ENCODE data around the gene MBD5.

MBD5 gene

DNA sequence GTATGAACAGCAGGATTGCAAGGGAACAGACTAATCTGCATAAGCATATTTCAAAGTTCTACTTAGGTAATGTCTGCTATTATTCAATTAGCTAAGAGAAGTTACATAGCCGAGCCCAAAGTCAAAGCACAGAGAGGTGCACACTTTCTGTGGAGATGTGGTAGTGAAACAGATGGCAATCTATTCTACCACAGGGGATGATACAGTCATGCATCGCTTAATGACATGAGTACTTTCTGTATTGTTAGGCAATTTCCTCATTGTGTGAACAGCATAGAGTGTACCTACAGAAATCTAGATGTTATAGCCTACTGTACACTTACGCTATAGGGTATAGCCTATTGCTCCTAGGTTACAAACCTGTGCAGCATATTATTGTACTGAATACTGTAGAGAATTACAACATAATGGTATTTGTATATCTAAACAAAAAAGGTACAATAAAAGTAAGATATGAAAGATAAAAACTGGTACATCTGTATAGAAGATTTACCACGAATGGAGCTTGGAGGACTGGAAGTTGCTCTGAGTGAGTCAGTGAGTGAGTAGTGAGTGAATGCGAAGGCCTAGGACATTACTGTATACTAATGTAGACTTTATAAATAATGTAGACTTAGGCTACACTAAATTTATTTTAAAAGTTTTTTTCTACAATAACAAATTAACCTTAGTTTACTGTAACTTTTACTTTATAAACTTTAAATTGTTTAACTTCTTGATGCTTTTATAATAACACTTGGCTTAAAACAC, 197.6 kb downstream of the MBD5 start:
- no peak for DNase-seq (ENCODE audit: low read depth, low spot score)

DNA sequence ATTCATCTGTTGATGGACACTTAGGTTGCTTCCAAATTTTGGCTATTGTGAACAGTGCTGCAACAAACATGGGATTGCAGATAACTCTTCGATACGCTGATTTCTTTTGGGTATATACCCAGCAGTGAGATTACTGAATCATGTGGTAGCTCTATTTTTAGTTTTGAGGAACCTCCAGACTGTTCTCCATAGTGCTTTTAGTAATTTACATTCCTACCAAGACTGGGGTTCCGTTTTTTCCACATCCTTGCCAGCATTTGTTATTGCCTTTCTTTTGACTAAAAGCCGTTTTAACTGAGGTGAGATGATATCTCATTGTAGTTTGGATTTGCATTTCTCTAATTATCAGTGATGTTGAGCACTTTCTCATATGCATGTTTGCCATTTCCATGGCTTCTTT, 200.3 kb downstream of the MBD5 start:
- no peak for DNase-seq (ENCODE audit: low read depth, low spot score)

DNA sequence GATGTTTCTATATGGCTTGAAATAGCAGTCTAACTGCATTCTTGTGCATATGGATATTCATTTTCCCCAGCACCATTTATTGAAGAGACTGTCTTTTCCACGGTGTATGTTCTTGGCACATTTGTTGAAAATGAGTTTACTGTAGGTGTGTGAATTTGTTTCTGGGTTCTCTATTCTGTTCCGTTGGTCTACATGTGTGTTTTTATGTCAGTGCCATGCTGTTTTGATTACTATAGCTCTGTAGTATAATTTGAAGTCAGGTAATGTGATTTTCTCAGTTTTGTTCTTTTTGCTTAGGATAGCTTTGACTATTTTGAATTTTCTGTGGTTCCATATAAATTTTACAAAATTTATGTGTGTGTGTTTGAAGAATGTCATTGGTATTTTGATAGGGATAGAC, 201.0 kb downstream of the MBD5 start:
- DNase-seq (ENCODE audit: low read depth, low spot score): no peak

DNA sequence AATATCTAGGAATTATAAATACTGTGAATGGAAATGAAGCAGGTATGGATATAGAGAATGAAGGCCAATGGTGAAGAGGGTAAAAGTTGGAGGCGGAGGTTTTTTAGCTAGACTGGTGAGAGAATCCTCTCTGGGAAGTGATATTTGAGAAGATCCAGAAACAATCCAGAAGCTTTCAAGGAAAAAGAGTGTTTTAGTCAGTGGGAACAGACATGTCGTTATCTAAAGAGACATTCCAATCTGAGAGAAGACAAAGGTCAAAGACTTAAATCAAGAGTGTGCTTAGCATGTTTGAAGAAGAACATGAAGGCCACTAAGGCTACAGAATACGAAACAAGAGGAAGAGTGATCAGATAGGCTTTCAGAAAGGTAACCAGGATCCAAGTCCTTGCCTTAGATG, 211.0 kb downstream of the MBD5 start:
- no peak for DNase-seq (ENCODE audit: low read depth, low spot score)

GRCh38 chr2:148234143-148234542, 213.3 kb downstream of the MBD5 start:
- DNase-seq (ENCODE audit: low read depth, low spot score): no peak

- no peak for DNase-seq (ENCODE audit: low read depth, low spot score)
These were observed 217.0 kb downstream of the MBD5 start for GRCh38 chr2:148237911-148238310.

- DNase-seq (ENCODE audit: low read depth, low spot score): no peak
These were observed 217.7 kb downstream of the MBD5 start for GRCh38 chr2:148238561-148238960.

DNA sequence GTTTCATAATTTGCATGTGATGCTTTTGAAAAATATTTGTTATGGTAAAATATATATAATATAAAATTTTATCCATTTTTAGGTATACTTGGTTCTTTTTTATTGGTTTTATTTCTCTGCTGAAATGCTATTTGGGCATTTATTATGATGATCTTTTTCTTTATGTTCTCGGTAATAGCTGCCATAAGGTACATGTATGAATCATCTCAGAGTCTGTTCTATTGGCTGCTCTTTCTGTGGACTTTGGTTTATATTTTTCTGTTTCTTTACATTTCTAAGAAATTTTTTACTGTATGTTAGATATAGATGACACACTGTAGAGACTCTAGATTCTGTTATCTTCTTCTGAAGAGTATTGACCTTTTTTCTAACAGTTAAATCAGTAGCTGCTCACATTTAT, 219.9 kb downstream of the MBD5 start:
- DNase-seq (ENCODE audit: low read depth, low spot score): no peak

GRCh38 chr2:148244593-148245292, 223.9 kb downstream of the MBD5 start:
- no peak for DNase-seq (ENCODE audit: low read depth, low spot score)

DNA sequence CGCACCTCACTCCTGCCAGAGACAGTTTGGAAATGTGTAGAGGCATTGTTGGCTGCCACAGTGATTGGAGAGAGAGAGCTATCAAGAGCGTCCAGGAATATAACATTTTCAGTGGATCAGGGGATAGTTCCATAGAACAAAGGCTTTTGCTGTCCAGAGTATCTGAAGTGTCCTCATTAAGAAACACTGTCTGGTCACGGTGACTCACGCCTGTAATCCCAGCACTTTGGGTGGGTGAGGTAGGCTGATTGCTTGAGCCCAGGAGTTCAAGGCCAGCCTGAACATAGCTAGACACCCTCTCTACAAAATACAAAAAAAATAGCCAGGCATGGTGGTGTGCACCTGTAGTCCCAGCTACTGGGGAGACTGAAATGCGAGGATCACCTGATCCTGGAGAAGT, 231.1 kb downstream of the MBD5 start:
- no peak for DNase-seq (ENCODE audit: low read depth, low spot score)

DNA sequence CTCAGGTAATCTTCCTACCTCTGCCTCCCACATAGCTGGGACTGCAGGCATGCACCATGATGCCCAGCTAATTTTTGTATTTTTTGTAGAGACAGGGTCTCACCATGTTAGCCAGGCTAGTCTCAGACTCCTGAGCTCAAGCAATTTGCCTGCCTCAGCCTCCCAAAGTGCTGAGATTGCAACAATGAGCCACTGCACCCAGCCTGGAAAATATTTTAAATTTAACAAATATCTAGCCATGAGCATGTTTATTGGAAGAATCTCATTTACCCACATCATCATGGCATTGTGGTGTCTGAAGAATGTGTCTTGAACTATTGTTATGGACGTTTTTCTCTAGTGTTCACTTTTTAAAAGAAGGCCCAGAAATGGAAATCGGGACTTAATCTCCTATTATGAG, 231.8 kb downstream of the MBD5 start:
- no peak for DNase-seq (ENCODE audit: low read depth, low spot score)

DNA sequence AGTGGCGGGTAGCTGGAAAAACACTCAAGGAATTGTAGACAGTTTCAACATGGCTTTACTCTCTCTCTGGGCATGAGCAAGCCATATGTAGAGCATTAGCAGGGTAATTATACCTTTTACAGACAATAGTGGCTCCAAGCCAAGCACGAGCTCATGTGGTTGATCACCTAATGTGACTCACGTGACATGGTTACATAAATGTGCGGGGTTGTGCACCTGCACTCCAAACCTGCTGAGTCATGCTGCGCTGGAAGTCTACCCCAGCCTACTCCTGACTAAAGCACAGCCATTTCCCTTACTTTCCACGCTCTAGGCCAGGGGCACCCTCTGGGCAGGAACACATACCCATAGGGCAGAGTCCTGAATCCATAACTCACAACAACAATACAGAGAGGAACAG, 232.8 kb downstream of the MBD5 start:
- DNase-seq (ENCODE audit: low read depth, low spot score): no peak

GRCh38 chr2:148255929-148256328, 235.0 kb downstream of the MBD5 start:
- no peak for DNase-seq (ENCODE audit: low read depth, low spot score)

GRCh38 chr2:148257276-148257675, 236.4 kb downstream of the MBD5 start:
- no peak for DNase-seq (ENCODE audit: low read depth, low spot score)

- no peak for DNase-seq (ENCODE audit: low read depth, low spot score)
These were observed 237.2 kb downstream of the MBD5 start for GRCh38 chr2:148258124-148258523.

- no peak for DNase-seq (ENCODE audit: low read depth, low spot score)
These were observed 238.8 kb downstream of the MBD5 start for GRCh38 chr2:148259674-148260073.

DNA sequence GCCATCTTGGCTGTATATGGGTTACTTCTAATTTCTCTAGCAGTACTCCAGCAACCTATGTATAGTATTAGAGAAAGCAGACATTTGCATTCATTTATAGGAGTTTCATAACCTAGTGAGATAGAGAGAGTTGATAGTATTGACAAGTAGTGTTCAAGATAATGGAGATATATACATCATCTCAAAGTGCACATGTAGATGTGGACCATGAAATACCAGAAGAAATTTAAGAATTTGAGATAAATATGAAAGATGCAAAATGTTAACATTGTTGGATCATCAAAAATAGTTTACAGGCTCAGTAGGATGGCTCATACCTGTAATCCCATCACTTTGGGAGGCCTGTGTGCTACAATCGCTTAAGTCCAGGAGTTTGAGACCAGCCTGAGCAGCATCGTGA, 243.0 kb downstream of the MBD5 start:
- DNase-seq (ENCODE audit: low read depth, low spot score): no peak

DNA sequence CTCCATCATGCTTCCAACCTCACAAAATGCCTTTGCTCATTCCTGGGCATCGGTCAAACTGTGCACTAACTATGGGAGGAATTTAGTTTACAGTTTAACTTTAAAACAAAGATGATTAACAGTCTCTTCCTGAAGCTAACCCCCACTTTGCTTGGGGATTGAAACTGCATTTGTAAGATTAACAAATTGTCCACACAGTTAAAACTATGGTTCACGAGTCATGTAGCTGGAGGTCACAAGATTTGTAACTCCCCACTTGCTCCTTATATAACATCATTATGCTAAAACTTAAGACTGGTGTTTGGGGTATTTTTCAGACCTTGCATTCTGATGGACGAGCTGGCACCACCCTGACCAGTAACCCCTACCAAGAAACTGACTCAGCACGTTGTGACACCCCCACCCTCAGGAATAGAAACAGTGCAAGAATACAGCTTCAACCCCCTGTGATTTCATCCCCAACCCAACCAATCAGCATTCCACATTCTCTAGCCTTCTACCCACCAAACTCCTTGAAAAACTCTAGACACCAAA, 252.3 kb downstream of the MBD5 start:
- DNase-seq (ENCODE audit: low read depth, low spot score): no peak

GRCh38 chr2:148279216-148279615, 258.3 kb downstream of the MBD5 start:
- no peak for DNase-seq (ENCODE audit: low read depth, low spot score)

- no peak for DNase-seq (ENCODE audit: low read depth, low spot score)
These were observed 261.3 kb downstream of the MBD5 start for GRCh38 chr2:148282201-148282600.

GRCh38 chr2:148292431-148292830, 271.5 kb downstream of the MBD5 start:
- no peak for DNase-seq (ENCODE audit: low read depth, low spot score)

DNA sequence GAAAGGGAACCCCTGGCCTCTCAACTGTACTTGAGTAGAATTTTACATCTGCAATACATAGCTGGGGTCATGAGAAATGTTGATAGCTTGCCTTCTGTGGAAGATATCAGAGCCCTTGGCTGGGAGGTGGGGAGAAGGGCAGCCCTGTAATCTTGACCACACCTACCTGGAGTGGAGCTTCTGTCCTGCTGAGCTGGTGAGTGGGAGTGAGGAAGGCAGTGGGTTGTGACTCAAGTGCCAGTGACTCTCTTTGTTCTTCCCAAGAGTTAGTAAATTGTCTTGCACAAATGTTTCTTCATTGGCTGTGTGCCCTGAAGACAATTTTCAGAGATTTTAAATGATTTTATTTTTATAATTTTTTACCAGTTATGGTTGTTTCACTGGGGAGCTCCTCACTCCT, 277.3 kb downstream of the MBD5 start:
- no peak for DNase-seq (ENCODE audit: low read depth, low spot score)

DNA sequence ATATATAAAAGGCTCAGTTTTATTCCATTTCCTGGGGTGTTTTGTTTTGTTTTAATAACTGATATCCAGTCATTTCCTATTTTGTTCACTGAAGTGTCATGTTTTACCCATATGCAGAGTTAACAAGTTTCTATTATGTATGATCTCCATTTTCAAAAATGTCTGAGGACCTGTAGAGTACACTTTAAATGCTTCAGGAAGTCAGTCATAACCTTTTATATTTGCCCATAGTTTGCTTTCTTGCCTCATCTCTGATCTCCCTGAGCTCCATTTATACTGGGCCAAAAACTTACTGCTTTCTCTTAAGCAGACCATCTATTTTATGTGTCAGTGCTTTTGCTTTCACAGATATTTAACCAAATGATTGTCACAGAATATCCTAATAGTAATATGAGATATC, 278.7 kb downstream of the MBD5 start:
- DNase-seq (ENCODE audit: low read depth, low spot score): no peak
